BE2C (cell line): ENCODE data around the gene RBKS.
"Not testable (repeated sequence)": the region's sequence is repeated elsewhere in the genome, so short reads cannot be mapped to it uniquely, and the experiment has no call there.

Experiments used
- DNase-seq: peaks from one replicate; pipeline ENCODE4 v3.0.0-alpha.2; 2020
- H3K27me3 ChIP-seq: fragments of 250-450 bp; sonication (Bioruptor Pico); 2 replicates; pipeline ENCODE4 v1.5.1; 2020; ENCODE audit warnings: mild to moderate bottlenecking
- H3K36me3 ChIP-seq: fragments of 250-450 bp; sonication (Bioruptor Pico); 2 replicates; pipeline ENCODE4 v1.5.1; 2020; ENCODE audit warnings: mild to moderate bottlenecking
- H3K4me1 ChIP-seq: fragments of 250-450 bp; sonication (Bioruptor Pico); 2 replicates; pipeline ENCODE4 v1.5.1; 2020
- H3K4me3 ChIP-seq: 2 replicates; pipeline ENCODE4 v1.5.1; 2011; ENCODE audit warnings: low read depth, low read length
- H3K9me3 ChIP-seq: fragments of 250-450 bp; sonication (Bioruptor Pico); 2 replicates; pipeline ENCODE4 v1.5.1; 2020
- TF ChIP-seq, protein P1 (sequence below): IDR thresholded peaks from 2 replicates; pipeline ENCODE4 v1.5.1; 2012; ENCODE audit warnings: mild to moderate bottlenecking, low read depth, low read length

Gene RBKS

DNA sequence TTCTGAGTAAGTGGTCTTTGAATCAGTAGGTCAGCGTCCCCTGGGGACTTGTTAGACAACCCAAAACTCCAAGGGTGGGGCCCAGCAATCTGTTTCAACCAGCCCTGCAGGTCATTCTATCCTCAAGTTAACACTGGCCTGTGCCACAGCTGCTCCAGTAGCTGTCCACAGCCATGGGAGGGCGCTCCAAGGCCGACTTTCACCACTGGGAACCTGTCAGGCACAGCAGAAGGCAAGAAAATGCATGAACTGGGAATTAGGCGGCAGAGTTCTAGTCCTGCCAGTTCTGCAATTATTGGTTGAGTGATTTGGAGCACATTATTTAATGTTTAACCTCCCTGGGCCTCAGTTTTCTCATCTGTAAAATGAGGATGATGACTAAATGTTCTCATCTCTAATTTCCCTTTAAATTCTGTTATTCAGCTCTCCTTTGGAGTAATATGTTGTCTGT is 136.0 kb downstream of the RBKS start:
- Histone ChIP-seq H3K9me3 (no peaks in the 10 kb centered on the region; the same call in 1 of the 2 replicates), H3K27me3 (no peaks in the 10 kb centered on the region), H3K36me3 (no peaks in the 10 kb centered on the region), H3K4me3 (peak overlapping the region; percentile 66; the same call in 1 of the 2 replicates), H3K4me1 (peaks cover 9% of the 10 kb centered on the region)
- peak; percentile 89 for DNase-seq
- TF ChIP-seq, protein P1, sequence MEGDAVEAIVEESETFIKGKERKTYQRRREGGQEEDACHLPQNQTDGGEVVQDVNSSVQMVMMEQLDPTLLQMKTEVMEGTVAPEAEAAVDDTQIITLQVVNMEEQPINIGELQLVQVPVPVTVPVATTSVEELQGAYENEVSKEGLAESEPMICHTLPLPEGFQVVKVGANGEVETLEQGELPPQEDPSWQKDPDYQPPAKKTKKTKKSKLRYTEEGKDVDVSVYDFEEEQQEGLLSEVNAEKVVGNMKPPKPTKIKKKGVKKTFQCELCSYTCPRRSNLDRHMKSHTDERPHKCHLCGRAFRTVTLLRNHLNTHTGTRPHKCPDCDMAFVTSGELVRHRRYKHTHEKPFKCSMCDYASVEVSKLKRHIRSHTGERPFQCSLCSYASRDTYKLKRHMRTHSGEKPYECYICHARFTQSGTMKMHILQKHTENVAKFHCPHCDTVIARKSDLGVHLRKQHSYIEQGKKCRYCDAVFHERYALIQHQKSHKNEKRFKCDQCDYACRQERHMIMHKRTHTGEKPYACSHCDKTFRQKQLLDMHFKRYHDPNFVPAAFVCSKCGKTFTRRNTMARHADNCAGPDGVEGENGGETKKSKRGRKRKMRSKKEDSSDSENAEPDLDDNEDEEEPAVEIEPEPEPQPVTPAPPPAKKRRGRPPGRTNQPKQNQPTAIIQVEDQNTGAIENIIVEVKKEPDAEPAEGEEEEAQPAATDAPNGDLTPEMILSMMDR, result peak; percentile 97

- peak overlapping the region; percentile 66 for H3K4me3 ChIP-seq
- peak; percentile 39 for DNase-seq
- TF ChIP-seq, protein P1, result no peak
- H3K36me3 ChIP-seq, result no peaks in the 10 kb centered on the region
- H3K27me3 ChIP-seq, result no peaks in the 10 kb centered on the region
- no peaks in the 10 kb centered on the region; the same call in 1 of the 2 replicates for H3K9me3 ChIP-seq
- H3K4me1 ChIP-seq, result peaks cover 9% of the 10 kb centered on the region
Measured at GRCh38 chr2:27752551-27753237, 137.5 kb downstream of the RBKS start.

- no peaks in the 10 kb centered on the region for H3K27me3 ChIP-seq
- no peaks in the 10 kb centered on the region; the same call in 1 of the 2 replicates for H3K9me3 ChIP-seq
- no peaks in the 10 kb centered on the region for H3K36me3 ChIP-seq
- DNase-seq, result no peak
- no peak overlapping the region for H3K4me3 ChIP-seq
- TF ChIP-seq, protein P1, result no peak
- peaks cover 9% of the 10 kb centered on the region for H3K4me1 ChIP-seq
Measured at GRCh38 chr2:27751377-27751776, 138.8 kb downstream of the RBKS start.

DNA sequence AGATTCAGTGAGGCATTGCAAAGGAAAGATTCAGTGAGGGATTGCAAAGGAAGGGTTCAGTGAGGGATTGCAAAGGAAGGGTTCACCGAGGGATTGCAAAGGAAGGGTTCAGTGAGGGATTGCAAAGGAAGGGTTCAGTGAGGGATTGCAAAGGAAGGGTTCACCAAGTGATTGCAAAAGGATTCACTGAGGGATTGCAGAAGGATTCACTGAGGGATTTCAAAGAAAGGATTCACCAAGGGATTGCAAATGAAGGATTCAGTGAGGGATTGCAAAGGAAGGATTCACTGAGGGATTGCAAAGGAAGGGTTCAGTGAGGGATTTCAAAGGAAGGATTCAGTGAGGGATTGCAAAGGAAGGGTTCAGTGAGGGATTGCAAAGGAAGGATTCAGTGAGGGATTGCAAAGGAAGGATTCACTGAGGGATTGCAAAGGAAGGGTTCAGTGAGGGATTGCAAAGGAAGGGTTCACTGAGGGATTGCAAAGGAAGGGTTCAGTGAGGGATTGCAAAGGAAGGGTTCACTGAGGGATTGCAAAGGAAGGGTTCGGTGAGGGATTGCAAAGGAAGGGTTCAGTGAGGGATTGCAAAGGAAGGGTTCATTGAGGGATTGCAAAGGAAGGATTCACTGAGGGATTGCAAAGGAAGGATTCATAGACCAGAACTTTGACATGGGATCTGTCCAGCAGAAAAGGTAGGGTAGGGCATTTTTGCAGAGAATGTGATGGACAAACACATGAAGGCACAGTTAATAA is 141.2 kb downstream of the RBKS start:
- not testable (repeated sequence) for H3K4me1 ChIP-seq, H3K4me3 ChIP-seq, DNase-seq, H3K9me3 ChIP-seq, H3K27me3 ChIP-seq, H3K36me3 ChIP-seq

DNA sequence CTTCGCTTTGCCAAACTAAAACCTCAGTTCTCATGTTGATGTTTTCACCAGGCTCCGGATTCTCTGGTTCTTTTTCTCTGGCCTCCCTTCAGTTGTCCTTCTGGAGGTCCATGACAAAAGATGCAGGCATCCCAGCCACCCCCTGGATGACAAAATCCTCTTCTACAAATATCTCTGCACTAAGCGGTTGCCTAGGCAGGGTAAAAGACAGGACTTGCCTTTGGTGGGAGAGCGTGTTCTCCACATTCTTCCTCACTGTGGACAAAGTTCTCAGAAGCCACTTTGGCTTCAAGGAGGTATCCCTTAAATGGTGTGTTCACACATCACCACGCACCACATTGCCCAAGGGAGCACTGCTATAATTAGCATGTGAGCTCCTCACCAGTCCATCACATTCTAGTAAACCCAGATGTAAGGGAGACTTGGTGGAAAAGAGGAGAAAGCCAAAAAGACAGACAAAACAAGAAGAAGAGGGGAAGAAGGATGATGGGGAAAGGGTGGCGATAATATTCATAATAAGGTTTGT is 142.3 kb downstream of the RBKS start:
- H3K4me1 ChIP-seq, result no peaks in the 10 kb centered on the region; the same call in 1 of the 2 replicates
- DNase-seq, result no peak

GRCh38 chr2:27746325-27746724 is 143.9 kb downstream of the RBKS start:
- TF ChIP-seq, protein P1, result no peak

More for the DNA sequence above, 142.3 kb downstream of the RBKS start:
- Histone ChIP-seq H3K36me3 (no peaks in the 10 kb centered on the region), H3K27me3 (no peaks in the 10 kb centered on the region), H3K4me3 (no peak overlapping the region), H3K9me3 (no peaks in the 10 kb centered on the region; the same call in 1 of the 2 replicates)
- TF ChIP-seq, protein P1, result no peak

DNA sequence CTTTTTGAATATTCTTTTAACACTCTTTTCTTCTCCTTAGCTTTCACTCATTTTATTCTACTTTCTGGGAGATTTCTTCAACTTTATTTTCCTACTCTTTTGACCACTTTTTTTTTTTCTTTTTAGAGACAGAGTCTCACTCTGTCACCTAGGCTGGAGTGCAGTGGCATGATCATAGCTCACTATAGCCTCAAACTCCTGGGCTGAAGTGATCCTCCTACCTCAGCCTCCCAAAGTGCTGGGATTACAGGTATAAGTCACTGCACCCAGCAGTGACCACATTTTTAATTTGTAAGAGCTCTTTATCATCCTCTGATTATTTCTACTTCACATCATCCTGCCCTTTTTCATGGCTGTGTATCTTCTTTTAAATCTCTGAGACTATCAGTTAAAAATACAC is 144.7 kb downstream of the RBKS start:
- not testable (repeated sequence) for H3K4me1 ChIP-seq, H3K4me3 ChIP-seq, DNase-seq, H3K9me3 ChIP-seq, H3K27me3 ChIP-seq, H3K36me3 ChIP-seq

More at GRCh38 chr2:27746325-27746724, 143.9 kb downstream of the RBKS start:
- no peak overlapping the region for H3K4me3 ChIP-seq
- no peaks in the 10 kb centered on the region for H3K36me3 ChIP-seq
- H3K9me3 ChIP-seq, result no peaks in the 10 kb centered on the region; the same call in 1 of the 2 replicates
- no peak for DNase-seq
- no peaks in the 10 kb centered on the region for H3K4me1 ChIP-seq
- no peaks in the 10 kb centered on the region for H3K27me3 ChIP-seq
